GM12878 (cell line): ENCODE measurements around the gene BTG4. TPM values are rescaled to one million over a fixed set of nuclear protein-coding genes. Genes with fewer than 3 reads are reported as not detected.

Experiments
- ATAC-seq: fragments of 200-7000 bp; cut with Tn5 transposase; 3 replicates; pipeline ENCODE4 v1.9.1; 2020; ENCODE audit warnings: mild to moderate bottlenecking, moderate library complexity
- BruUV-seq: library from RNA; stranded (reverse); fragments of 400-500 nt; replicated peaks from 2 replicates; lab custom pipeline; 2021; lab: Mats Ljungman, UMichigan
- CTCF ChIA-PET: fragments of 300-600 bp; sonication (Branson Sonifier 250); formaldehyde crosslinking; extraction: SDS; loops from one replicate; lab custom pipeline; 2021; ENCODE audit warnings: inconsistent platforms; lab: Yijun Ruan, JAX
- POLR2A ChIA-PET: fragments of 350-600 bp; formaldehyde crosslinking; extraction: SDS; loops from one replicate; lab custom pipeline; 2021; ENCODE audit warnings: inconsistent platforms; lab: Charles Lee
- RAD21 ChIA-PET: fragments of 300-600 bp; sonication (Branson Sonifier 250); formaldehyde crosslinking; loops from one replicate; lab custom pipeline; 2023; ENCODE audit warnings: antibody characterized with exemption; ENCODE audit not compliant: unreplicated experiment; lab: Charles Lee
- SMC1A ChIA-PET: fragments of 300-600 bp; sonication (Branson Sonifier 250); formaldehyde crosslinking; loops from one replicate; lab custom pipeline; 2023; ENCODE audit not compliant: unreplicated experiment, uncharacterized antibody; lab: Charles Lee
- DNase-seq: peaks from one replicate; pipeline ENCODE4 v3.0.0-alpha.2; 2011; ENCODE audit warnings: low read depth, low spot score
- FAIRE-seq: peaks from 3 replicates; lab custom pipeline; 2011; peaks lifted over from hg19 to GRCh38; lab: Jason Lieb, UNC
- H2AFZ ChIP-seq: 2 replicates; pipeline ENCODE4 v1.6.0; 2011; ENCODE audit warnings: low read depth, low read length, control low read depth; ENCODE audit not compliant: control insufficient read depth
- H3K27ac ChIP-seq: 2 replicates; pipeline ENCODE4 v1.5.1; 2011; ENCODE audit warnings: control low read depth; ENCODE audit not compliant: control insufficient read depth, insufficient read depth
- H3K27me3 ChIP-seq, 2 experiments: replicated peaks in 1 of 2; 2 replicates each; pipeline versions ENCODE4 v1.6.0 to v1.6.1; 2011; ENCODE audit warnings: low read length in 1 of 2; ENCODE audit not compliant: control insufficient read depth in 2 of 2, insufficient read depth in 2 of 2
- H3K36me3 ChIP-seq, 2 experiments: 2 replicates each; pipeline ENCODE4 v1.5.1; 2011; ENCODE audit warnings: low read length in 1 of 2; ENCODE audit not compliant: control insufficient read depth in 2 of 2, insufficient read depth in 2 of 2
- H3K4me1 ChIP-seq: 2 replicates; pipeline ENCODE4 v1.6.1; 2011; ENCODE audit warnings: mild to moderate bottlenecking, low read length, moderate library complexity, mixed read lengths; ENCODE audit not compliant: control insufficient read depth, insufficient read depth
- H3K4me2 ChIP-seq: 2 replicates; pipeline ENCODE4 v1.6.0; 2011; ENCODE audit warnings: control low read depth; ENCODE audit not compliant: control insufficient read depth, insufficient read depth
- H3K4me3 ChIP-seq: fragments of 200-600 bp; sonication (generic); 2 replicates; pipeline ENCODE4 v1.5.1; 2016
- H3K79me2 ChIP-seq: 2 replicates; pipeline ENCODE4 v1.6.0; 2011; ENCODE audit warnings: low read length; ENCODE audit not compliant: control insufficient read depth, insufficient read depth
- H3K9ac ChIP-seq: 2 replicates; pipeline ENCODE4 v1.8.0; 2011; ENCODE audit warnings: low read length, control low read depth, mixed read lengths; ENCODE audit not compliant: control insufficient read depth, insufficient read depth
- H3K9me3 ChIP-seq: replicated peaks from 3 replicates; pipeline ENCODE4 v1.5.1; 2011; ENCODE audit warnings: mild to moderate bottlenecking, low read length; ENCODE audit not compliant: control insufficient read depth, insufficient read depth
- H4K20me1 ChIP-seq: 2 replicates; pipeline ENCODE4 v1.6.0; 2011; ENCODE audit not compliant: control insufficient read depth, insufficient read depth
- GABPA ChIP-seq: IDR thresholded peaks from 2 replicates; pipeline ENCODE4 v1.6.1; 2014; ENCODE audit warnings: antibody characterized with exemption, low read depth, mild to moderate bottlenecking, inconsistent platforms
- MEF2A ChIP-seq: IDR thresholded peaks from 2 replicates; pipeline ENCODE4 v1.6.1; 2011; ENCODE audit warnings: low read depth, mild to moderate bottlenecking, low read length, moderate library complexity; ENCODE audit not compliant: insufficient read depth
- MEF2B ChIP-seq: fragments of 450-650 bp; IDR thresholded peaks from 2 replicates; pipeline ENCODE4 v1.6.1; 2018; ENCODE audit warnings: mild to moderate bottlenecking, moderate library complexity; ENCODE audit not compliant: partially characterized antibody, poor library complexity, severe bottlenecking
- RELA ChIP-seq: fragments of 450-650 bp; IDR thresholded peaks from 2 replicates; pipeline ENCODE4 v1.8.0; 2014; ENCODE audit warnings: borderline replicate concordance; ENCODE audit not compliant: partially characterized antibody
- SMARCA5 ChIP-seq: fragments of 450-650 bp; IDR thresholded peaks from 2 replicates; pipeline ENCODE4 v1.6.1; 2017; ENCODE audit warnings: mild to moderate bottlenecking
- STAT1 ChIP-seq: fragments of 450-650 bp; conservative IDR thresholded peaks from 2 replicates; pipeline ENCODE4 v1.6.1; 2014; ENCODE audit warnings: antibody characterized with exemption, mild to moderate bottlenecking
- ZNF217 ChIP-seq: fragments of 450-650 bp; IDR thresholded peaks from 2 replicates; pipeline ENCODE4 v1.6.1; 2017; ENCODE audit warnings: antibody characterized with exemption, mild to moderate bottlenecking
- WGBS: methylation state at CpG from one replicate; pipeline ENCODE4 v1.1.6; 2016; ENCODE audit warnings: low lambda C conversion rate; ENCODE audit not compliant: insufficient replicate concordance, insufficient coverage; ENCODE audit errors: missing lambda C conversion rate; 5-methylcytosine and 5-hydroxymethylcytosine counted together
- in situ Hi-C: fragments of 300-500 bp; cut with MboI; formaldehyde crosslinking; loops from 9 replicates; pipeline ENCODE4 v1.14.3; 2018; ENCODE audit warnings: mixed read lengths
- intact Hi-C: fragments of 100-400 bp; cut with micrococcal nuclease; formaldehyde crosslinking; loops from one replicate; pipeline ENCODE4 v1.14.2; 2022; ENCODE audit not compliant: unreplicated experiment
- polyA plus RNA-seq, 11 experiments: library from polyadenylated mRNA; depleted of rRNA in 4 of 11; unstranded in 6 of 11; stranded (reverse) in 5 of 11; fragments of >200 nt; fragmentation: Nextera tagmentation in 4 of 11; fragmentation: Illumina TruSeq in 1 of 11; extraction: Ambion mirVana in 4 of 11; extraction: Trizol in 1 of 11; gene quantifications; 1 replicate in 1 of 11; 2 replicates in 10 of 11; pipeline versions ENCODE4 v1.2.1 to v1.2.3, GENCODE V29; 2011 to 2016; ENCODE audit warnings: inconsistent platforms in 2 of 11, missing spikeins in 2 of 11, low read depth in 1 of 11
- total RNA-seq, 4 experiments: library from RNA; depleted of rRNA in 3 of 4; stranded (reverse); fragments of >200 nt in 3 of 4; fragmentation: Illumina TruSeq in 1 of 4; extraction: Trizol in 1 of 4; gene quantifications; 2 replicates each; pipeline versions ENCODE4 v1.2.1 to v1.2.3, GENCODE V29; 2013 to 2021

The BTG4 gene
- total and polyA plus RNA-seq, 10 of the 15 experiments (the other 5 are each of a cell fraction or from before 2014, with no cell fraction given) = 0.14 TPM; not detected in 9

GRCh38 chr11:111456859-111457730 is 55.1 kb downstream of the BTG4 start (continued):
- TF ChIP-seq MEF2A (no peak), GABPA (no peak)

- H3K9me3 ChIP-seq = no peaks in the 10 kb centered on the region
- RAD21 ChIA-PET = interaction anchor here (1.3 kb wide), 1 partner anchor 118 kb away, joined by 3 read pairs; no protein-coding TSS in a partner anchor
- no peaks in the 10 kb centered on the region for H3K4me1 ChIP-seq
- ATAC-seq (no peak), FAIRE-seq (no peak), DNase-seq (no peak)
- no TSS peak for BruUV-seq
- SMC1A ChIA-PET = interaction anchor here (0.6 to 2.0 kb wide), 4 partner anchors 20 to 272 kb away, joined by 3 to 5 read pairs (median 4); no protein-coding TSS in a partner anchor
- H4K20me1 ChIP-seq = no peaks in the 10 kb centered on the region
- H3K79me2 ChIP-seq = no peaks in the 10 kb centered on the region
- POLR2A ChIA-PET = no interaction called here
- TF ChIP-seq MEF2B = no peak
- TF ChIP-seq STAT1 = no peak
- TF ChIP-seq ZNF217 = no peak
- TF ChIP-seq RELA = no peak
- TF ChIP-seq SMARCA5 = no peak
- no peak overlapping the region for H3K4me3 ChIP-seq
- peaks cover 3% of the 10 kb centered on the region in 2 experiments; a peak in 3 of 4 replicates for H3K27me3 ChIP-seq
- in situ Hi-C loops = no loop called here
- no peak overlapping the region for H2AFZ ChIP-seq
- 35% methylated on average over 16 of the region's 16 CpGs for WGBS
- H3K4me2 ChIP-seq = no peak overlapping the region
- H3K36me3 ChIP-seq = no peaks in the 10 kb centered on the region
- H3K9ac ChIP-seq = no peak overlapping the region
- intact Hi-C loops = loop anchor here (10.0 kb wide), 2 partner anchors 319 to 389 kb away; no protein-coding TSS in a partner anchor
- CTCF ChIA-PET = interaction anchor here (0.9 to 1.6 kb wide), 3 partner anchors 20 to 131 kb away, joined by 3 to 4 read pairs (median 3); no protein-coding TSS in a partner anchor
- no peak overlapping the region for H3K27ac ChIP-seq
These were observed 55.9 kb downstream of the BTG4 start for GRCh38 chr11:111456086-111456858.
